Muscle layer of duodenum (tissue), 2 donors: ENCODE results near the gene MYO1E.
"Not testable (repeated sequence)": the region's sequence is repeated elsewhere in the genome, so short reads cannot be mapped to it uniquely, and the experiment has no call there.

Source experiments
- H3K27ac ChIP-seq: one replicate; pipeline ENCODE4 v1.7.0; 2013; ENCODE audit warnings: mild to moderate bottlenecking, low read length
- H3K27me3 ChIP-seq: one replicate; pipeline ENCODE4 v1.7.0; 2013; ENCODE audit warnings: low read depth, mild to moderate bottlenecking, control low read depth, low read length
- H3K36me3 ChIP-seq, 2 donors: one replicate each; pipeline ENCODE4 v1.7.0; 2013; ENCODE audit warnings: low read length in 2 of 2, control low read depth in 1 of 2, mild to moderate bottlenecking in 1 of 2; ENCODE audit not compliant: insufficient read depth in 2 of 2, control insufficient read depth in 1 of 2
- H3K4me1 ChIP-seq, 2 donors: one replicate each; pipeline ENCODE4 v1.7.0; 2013; ENCODE audit warnings: low read length in 2 of 2, mild to moderate bottlenecking in 2 of 2, control low read depth in 1 of 2, moderate library complexity in 1 of 2; ENCODE audit not compliant: insufficient read depth in 2 of 2, control insufficient read depth in 1 of 2
- H3K4me3 ChIP-seq, 2 donors: one replicate each; pipeline ENCODE4 v1.7.0; 2013; ENCODE audit warnings: low read length in 2 of 2, low read depth in 1 of 2, mild to moderate bottlenecking in 1 of 2
- H3K9me3 ChIP-seq, 2 donors: one replicate each; pipeline ENCODE4 v1.7.0; 2013; ENCODE audit warnings: low read length in 2 of 2, control low read depth in 1 of 2, mild to moderate bottlenecking in 1 of 2; ENCODE audit not compliant: control insufficient read depth in 1 of 2
- donor health status: healthy.

The MYO1E gene

GRCh38 chr15:59283717-59284391 lies 88.8 kb downstream of the MYO1E start:
- Histone ChIP-seq H3K4me3 (no peak overlapping the region), H3K9me3 (no peaks in the 10 kb centered on the region), H3K27ac (peak overlapping the region; percentile 43), H3K27me3 (no peaks in the 10 kb centered on the region), H3K4me1 (peaks cover 0 to 4% of the 10 kb centered on the region in 2 donors), H3K36me3 (no peaks in the 10 kb centered on the region)

- no peaks in the 10 kb centered on the region for H3K9me3 ChIP-seq
- no peaks in the 10 kb centered on the region for H3K36me3 ChIP-seq
- peak overlapping the region; percentile 43 for H3K27ac ChIP-seq
- no peak overlapping the region for H3K4me3 ChIP-seq
- H3K27me3 ChIP-seq, result no peaks in the 10 kb centered on the region
- peaks cover 0 to 4% of the 10 kb centered on the region in 2 donors for H3K4me1 ChIP-seq
Measured at GRCh38 chr15:59282515-59283337, 89.9 kb downstream of the MYO1E start.

- H3K9me3 ChIP-seq, result no peaks in the 10 kb centered on the region
- H3K4me1 ChIP-seq, result peaks cover 0 to 4% of the 10 kb centered on the region in 2 donors
- no peak overlapping the region for H3K27ac ChIP-seq
- no peak overlapping the region for H3K4me3 ChIP-seq
- no peaks in the 10 kb centered on the region for H3K27me3 ChIP-seq
- H3K36me3 ChIP-seq, result no peaks in the 10 kb centered on the region
Measured at GRCh38 chr15:59281699-59282098, 91.0 kb downstream of the MYO1E start.

- peaks cover 0 to 4% of the 10 kb centered on the region in 2 donors for H3K4me1 ChIP-seq
- no peaks in the 10 kb centered on the region for H3K27me3 ChIP-seq
- H3K36me3 ChIP-seq, result no peaks in the 10 kb centered on the region
- no peaks in the 10 kb centered on the region for H3K9me3 ChIP-seq
- no peak overlapping the region for H3K27ac ChIP-seq
- no peak overlapping the region for H3K4me3 ChIP-seq
Measured at GRCh38 chr15:59280855-59281254, 91.8 kb downstream of the MYO1E start.

GRCh38 chr15:59280292-59280691 lies 92.4 kb downstream of the MYO1E start:
- H3K36me3 ChIP-seq, H3K4me1 ChIP-seq, H3K27ac ChIP-seq, H3K9me3 ChIP-seq, H3K4me3 ChIP-seq, H3K27me3 ChIP-seq: not testable (repeated sequence)

- no peak overlapping the region for H3K4me3 ChIP-seq
- no peaks in the 10 kb centered on the region for H3K27me3 ChIP-seq
- H3K9me3 ChIP-seq, result no peaks in the 10 kb centered on the region
- peaks cover 0 to 7% of the 10 kb centered on the region in 2 donors for H3K4me1 ChIP-seq
- H3K27ac ChIP-seq, result no peak overlapping the region
- H3K36me3 ChIP-seq, result no peaks in the 10 kb centered on the region
Measured at GRCh38 chr15:59279023-59279422, 93.6 kb downstream of the MYO1E start.

GRCh38 chr15:59278120-59278519 lies 94.6 kb downstream of the MYO1E start:
- H3K4me1 ChIP-seq, result peaks cover 0 to 7% of the 10 kb centered on the region in 2 donors
- no peaks in the 10 kb centered on the region for H3K36me3 ChIP-seq
- H3K9me3 ChIP-seq, result no peaks in the 10 kb centered on the region
- H3K27ac ChIP-seq, result no peak overlapping the region
- H3K4me3 ChIP-seq, result no peak overlapping the region
- no peaks in the 10 kb centered on the region for H3K27me3 ChIP-seq

- no peak overlapping the region for H3K4me3 ChIP-seq
- no peaks in the 10 kb centered on the region for H3K36me3 ChIP-seq
- H3K27ac ChIP-seq, result peak overlapping the region; percentile 19
- H3K27me3 ChIP-seq, result no peaks in the 10 kb centered on the region
- H3K9me3 ChIP-seq, result no peaks in the 10 kb centered on the region
- H3K4me1 ChIP-seq, result peaks cover 0 to 7% of the 10 kb centered on the region in 2 donors
Measured at GRCh38 chr15:59276225-59277178, 96.2 kb downstream of the MYO1E start.

GRCh38 chr15:59274126-59274970 lies 98.3 kb downstream of the MYO1E start:
- H3K4me1 ChIP-seq, result peaks cover 0 to 7% of the 10 kb centered on the region in 2 donors
- H3K27ac ChIP-seq, result no peak overlapping the region
- no peak overlapping the region for H3K4me3 ChIP-seq
- no peaks in the 10 kb centered on the region for H3K9me3 ChIP-seq
- peaks cover 0 to 5% of the 10 kb centered on the region in 2 donors for H3K36me3 ChIP-seq
- no peaks in the 10 kb centered on the region for H3K27me3 ChIP-seq

GRCh38 chr15:59273234-59273633 lies 99.4 kb downstream of the MYO1E start:
- Histone ChIP-seq H3K9me3 (no peaks in the 10 kb centered on the region), H3K4me1 (peaks cover 0 to 7% of the 10 kb centered on the region in 2 donors), H3K27ac (no peak overlapping the region), H3K36me3 (peaks cover 0 to 5% of the 10 kb centered on the region in 2 donors), H3K4me3 (no peak overlapping the region), H3K27me3 (no peaks in the 10 kb centered on the region)
